ENCODE results near the gene OCEL1.
A peak's percentile ranks its signal among the peaks of the same experiment; 100 is the strongest.

- TF ChIP-seq EZH2 (IDR thresholded peaks at IDR 0.05; ENCODE audit: borderline replicate concordance, low read length) (no peak), CTCF (IDR thresholded peaks at IDR 0.05; ENCODE audit: low read length) (peak; percentile 80)
These were observed 20.5 kb upstream of the OCEL1 start for GRCh38 chr19:17205237-17206140.

All from OCI-LY1 (cell line).